PC-3 (cell line): ENCODE data around the gene BTBD7. TPM values are rescaled to one million over a fixed set of nuclear protein-coding genes. Genes with fewer than 3 reads are reported as not detected.

ENCODE experiments used
- ATAC-seq: fragments of 200-7000 bp; cut with Tn5 transposase; 2 replicates; pipeline ENCODE4 v1.9.1; 2020; ENCODE audit warnings: mild to moderate bottlenecking, moderate library complexity
- BruUV-seq: library from RNA; stranded (reverse); fragments of 400-500 nt; replicated peaks from 2 replicates; lab custom pipeline; 2021; lab: Mats Ljungman, UMichigan
- CTCF ChIA-PET: fragments of 300-600 bp; sonication (Branson Sonifier 250); formaldehyde crosslinking; loops from one replicate; lab custom pipeline; 2022; ENCODE audit warnings: antibody characterized with exemption; lab: Charles Lee
- POLR2A ChIA-PET: fragments of 300-600 bp; sonication (Branson Sonifier 250); formaldehyde crosslinking; loops from one replicate; lab custom pipeline; 2022; ENCODE audit warnings: antibody characterized with exemption; ENCODE audit not compliant: unreplicated experiment; lab: Charles Lee
- DNase-seq: peaks from one replicate; pipeline ENCODE4 v3.0.0-alpha.2; 2015
- H2AFZ ChIP-seq: fragments of 300-600 bp; sonication (generic); 2 replicates; pipeline ENCODE4 v1.6.0; 2016; ENCODE audit warnings: antibody characterized with exemption, low read length
- H3F3A ChIP-seq: fragments of 300-600 bp; sonication (generic); one replicate; pipeline ENCODE4 v1.6.0; 2017; ENCODE audit warnings: antibody characterized with exemption, low read length, control low read depth, mild to moderate bottlenecking; ENCODE audit not compliant: unreplicated experiment
- H3K27ac ChIP-seq: fragments of 300-600 bp; sonication (generic); 2 replicates; pipeline ENCODE4 v1.5.1; 2016; ENCODE audit warnings: mild to moderate bottlenecking, low read length
- H3K27me3 ChIP-seq: fragments of 300-600 bp; sonication (generic); 2 replicates; pipeline ENCODE4 v1.6.1; 2016; ENCODE audit warnings: low read length, mixed read lengths
- H3K36me3 ChIP-seq: fragments of 300-600 bp; sonication (generic); 2 replicates; pipeline ENCODE4 v1.6.1; 2016; ENCODE audit warnings: low read depth, mixed run types, low read length, mixed read lengths
- H3K4me1 ChIP-seq: fragments of 300-600 bp; sonication (generic); 2 replicates; pipeline ENCODE4 v1.5.1; 2016; ENCODE audit warnings: low read length; ENCODE audit not compliant: insufficient read depth
- H3K4me2 ChIP-seq: fragments of 300-600 bp; sonication (generic); 2 replicates; pipeline ENCODE4 v1.6.0; 2016; ENCODE audit warnings: low read length
- H3K4me3 ChIP-seq: fragments of 300-600 bp; sonication (generic); 2 replicates; pipeline ENCODE4 v1.5.1; 2016; ENCODE audit warnings: mild to moderate bottlenecking, low read length, mixed read lengths
- H3K79me2 ChIP-seq: fragments of 300-600 bp; sonication (generic); 2 replicates; pipeline ENCODE4 v1.6.1; 2017; ENCODE audit warnings: low read length, mixed read lengths
- H3K9ac ChIP-seq: fragments of 300-600 bp; sonication (generic); 2 replicates; pipeline ENCODE4 v1.6.0; 2016; ENCODE audit warnings: mild to moderate bottlenecking, low read length
- H3K9me2 ChIP-seq: fragments of 300-600 bp; sonication (generic); replicated peaks from 2 replicates; pipeline ENCODE4 v1.6.1; 2016; ENCODE audit warnings: mixed run types, low read length, mixed read lengths
- H3K9me3 ChIP-seq: fragments of 300-600 bp; sonication (generic); 2 replicates; pipeline ENCODE4 v1.6.1; 2016; ENCODE audit warnings: low read length, mixed read lengths
- H4K20me1 ChIP-seq: fragments of 300-600 bp; sonication (generic); 2 replicates; pipeline ENCODE4 v1.6.1; 2016; ENCODE audit warnings: low read length, mixed read lengths
- CTCF ChIP-seq: fragments of 300-600 bp; sonication (generic); conservative IDR thresholded peaks from 2 replicates; pipeline ENCODE4 v1.5.1; 2017; ENCODE audit warnings: antibody characterized with exemption, low read depth, mild to moderate bottlenecking, low read length
- EZH2 ChIP-seq: fragments of 300-600 bp; sonication (generic); IDR thresholded peaks from one replicate; pipeline ENCODE4 v1.6.1; 2017; ENCODE audit warnings: antibody characterized with exemption, mild to moderate bottlenecking, low read length; ENCODE audit not compliant: unreplicated experiment
- EZH2phosphoT487 ChIP-seq: fragments of 300-600 bp; sonication (generic); IDR thresholded peaks from 2 replicates; pipeline ENCODE4 v1.6.1; 2018; ENCODE audit warnings: mild to moderate bottlenecking, antibody characterized with exemption, low read length, borderline replicate concordance
- intact Hi-C: fragments of 100-400 bp; cut with micrococcal nuclease; formaldehyde crosslinking; loops from 2 replicates; pipeline ENCODE4 v1.9.0; 2023
- total RNA-seq: library from RNA; depleted of rRNA; stranded (reverse); fragments of >200 nt; gene quantifications from 2 replicates; pipeline ENCODE4 v1.2.3, GENCODE V29; 2014

The BTBD7 gene
- total RNA-seq, 1 experiment from 2014 or later = 23.2 TPM

DNA sequence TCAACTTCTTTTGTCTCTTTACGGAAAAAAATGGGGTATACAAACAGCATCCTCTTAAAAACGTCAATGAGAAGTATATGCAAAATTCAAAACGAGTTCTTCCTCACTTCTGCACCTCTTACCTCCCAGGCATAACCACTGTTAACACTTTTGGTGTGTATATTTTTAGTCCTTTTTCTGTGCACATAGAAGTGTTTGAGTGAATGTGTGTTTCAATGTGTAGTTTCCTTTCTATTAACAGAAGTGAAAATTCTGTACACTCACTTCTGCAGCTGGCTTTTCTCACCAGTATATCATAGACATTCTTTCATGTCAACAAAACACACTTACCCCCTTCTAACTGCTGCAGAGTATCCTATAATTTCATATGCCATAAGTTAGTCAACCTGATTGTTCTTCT lies 120.4 kb downstream of the BTBD7 start:
- Histone ChIP-seq H3K36me3 (peaks cover 10% of the 10 kb centered on the region; the same call in 1 of the 2 replicates), H3K4me3 (no peak overlapping the region), H3K9ac (no peak overlapping the region), H3F3A (no peaks in the 10 kb centered on the region), H4K20me1 (no peaks in the 10 kb centered on the region), H2AFZ (no peak overlapping the region), H3K27me3 (no peaks in the 10 kb centered on the region), H3K79me2 (peaks cover 24% of the 10 kb centered on the region), H3K4me1 (peaks cover 10% of the 10 kb centered on the region; the same call in 1 of the 2 replicates), H3K9me3 (no peaks in the 10 kb centered on the region), H3K9me2 (no peaks in the 10 kb centered on the region), H3K27ac (no peak overlapping the region), H3K4me2 (no peak overlapping the region)
- TF ChIP-seq CTCF = no peak
- TF ChIP-seq EZH2 = no peak
- TF ChIP-seq EZH2phosphoT487 = no peak
- BruUV-seq = no TSS peak
- ATAC-seq (no peak), DNase-seq (no peak)
- ChIA-PET POLR2A (no interaction called here), CTCF (no interaction called here)
- intact Hi-C loops = no loop called here

DNA sequence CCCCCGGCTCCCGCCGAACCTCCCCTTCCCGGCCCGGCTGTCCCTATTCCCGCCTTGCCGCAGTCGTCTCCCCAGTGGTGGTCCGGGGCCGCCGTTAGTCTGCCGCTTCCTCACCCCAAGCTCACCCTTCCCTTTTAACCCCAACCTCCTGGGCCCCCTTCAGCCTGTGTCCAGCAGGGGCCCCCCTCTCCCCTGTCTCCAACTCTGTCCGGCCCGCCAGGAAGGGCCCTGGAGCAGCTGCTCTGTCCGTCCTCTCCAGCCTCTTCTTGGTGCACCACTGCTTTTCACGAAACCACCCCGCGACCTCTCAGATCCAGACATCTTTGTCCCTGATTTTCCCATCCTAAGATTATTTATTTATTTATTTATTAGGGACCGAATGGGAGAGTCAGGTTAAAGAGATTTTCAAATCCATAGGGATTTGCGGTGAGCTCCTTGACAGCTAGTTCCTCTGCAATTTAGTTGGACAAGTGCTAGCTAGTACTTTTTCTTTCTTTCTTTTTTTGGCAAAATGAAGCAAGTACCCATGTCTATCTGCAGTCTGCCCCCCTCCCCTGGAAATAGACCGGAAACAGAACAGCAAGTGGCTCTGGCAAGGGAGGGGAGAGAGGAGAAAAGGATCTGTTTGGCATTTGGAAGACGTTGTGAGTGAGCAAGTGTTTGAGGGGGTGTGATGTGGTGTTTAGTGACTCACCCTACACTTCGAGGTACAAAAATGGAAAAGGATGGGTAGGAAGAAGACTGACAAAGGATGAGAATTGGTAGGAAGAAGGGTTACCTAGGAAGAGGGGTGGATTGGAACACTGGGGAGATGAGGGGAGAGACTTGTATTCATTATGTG lies 125.1 kb downstream of the BTBD7 start:
- POLR2A ChIA-PET = interaction anchor here (0.8 to 1.3 kb wide), 3 partner anchors 21 to 92 kb away, joined by 3 to 5 read pairs (median 5); partner anchors contain the start of genes ITPK1, LYSET and MOAP1
- Histone ChIP-seq H3K79me2 (peaks cover 56% of the 10 kb centered on the region), H3K27ac (peak overlapping the region; percentile 62), H3F3A (no peaks in the 10 kb centered on the region), H3K9me2 (no peaks in the 10 kb centered on the region), H3K4me2 (peak overlapping the region; percentile 91), H3K9me3 (no peaks in the 10 kb centered on the region), H3K36me3 (peaks cover 5% of the 10 kb centered on the region; the same call in 1 of the 2 replicates), H2AFZ (peak overlapping the region; percentile 88), H3K27me3 (no peaks in the 10 kb centered on the region), H3K4me3 (peak overlapping the region; percentile 78), H3K9ac (peak overlapping the region; percentile 86), H4K20me1 (no peaks in the 10 kb centered on the region), H3K4me1 (peaks cover 17% of the 10 kb centered on the region; the same call in 1 of the 2 replicates)
- TF ChIP-seq EZH2phosphoT487 (no peak), CTCF (peak; percentile 53; the same call in 1 of the 2 replicates), EZH2 (no peak)
- intact Hi-C loops = loop anchor here (1.0 to 5.0 kb wide), 3 partner anchors 23 to 410 kb away; partner anchors contain the start of genes LYSET and MOAP1
- CTCF ChIA-PET = interaction anchor here (0.6 to 1.2 kb wide), 5 partner anchors 11 to 189 kb away, joined by 3 to 5 read pairs (median 4); no protein-coding TSS in a partner anchor
- BruUV-seq = TSS peak; percentile 51
- DNase-seq = peak; percentile 51
- peak; percentile 76 for ATAC-seq
